WTC11 (cell line): Measurements from ENCODE around the gene GPC5. TPM values are rescaled to one million over a fixed set of nuclear protein-coding genes. Genes with fewer than 3 reads are reported as not detected.

Experiments
- ATAC-seq: fragments of 200-7000 bp; cut with Tn5 transposase; 2 replicates; pipeline ENCODE4 v1.10.0; 2021; ENCODE audit warnings: mild to moderate bottlenecking, moderate library complexity
- CTCF ChIA-PET: fragments of 300-600 bp; sonication (Branson Sonifier 250); formaldehyde crosslinking; loops from one replicate; lab custom pipeline; 2021; ENCODE audit warnings: antibody characterized with exemption; lab: Charles Lee
- POLR2A ChIA-PET: fragments of 350-600 bp; sonication (Branson Sonifier 250); formaldehyde crosslinking; loops from one replicate; lab custom pipeline; 2021; ENCODE audit warnings: antibody characterized with exemption; lab: Charles Lee
- DNase-seq: peaks from one replicate; pipeline ENCODE4 v3.0.0; 2021; ENCODE audit warnings: low spot score
- H3K27ac Mint-ChIP-seq: 2 replicates; pipeline ENCODE4 v1.8.0; 2021; ENCODE audit warnings: mixed read lengths
- H3K27me3 Mint-ChIP-seq: 2 replicates; pipeline ENCODE4 v1.8.0; 2021; ENCODE audit warnings: low read depth, mild to moderate bottlenecking, moderate library complexity, mixed read lengths
- H3K36me3 Mint-ChIP-seq: 2 replicates; pipeline ENCODE4 v1.8.0; 2021; ENCODE audit warnings: mixed read lengths
- H3K4me1 Mint-ChIP-seq: 2 replicates; pipeline ENCODE4 v1.8.0; 2022; ENCODE audit warnings: mixed read lengths
- H3K4me3 Mint-ChIP-seq: 2 replicates; pipeline ENCODE4 v1.8.0; 2021; ENCODE audit warnings: mild to moderate bottlenecking, moderate library complexity, mixed read lengths
- H3K9me3 Mint-ChIP-seq: 2 replicates; pipeline ENCODE4 v1.8.0; 2021; ENCODE audit warnings: mixed read lengths
- ATF1 ChIP-seq: sonication (generic); formaldehyde crosslinking; IDR thresholded peaks from 2 replicates; pipeline ENCODE4 v1.8.1; 2023; ENCODE audit warnings: mild to moderate bottlenecking, moderate library complexity, missing genetic modification reagents
- ATF3 ChIP-seq: sonication (generic); formaldehyde crosslinking; conservative IDR thresholded peaks from 2 replicates; pipeline ENCODE4 v1.8.1; 2022; ENCODE audit warnings: mild to moderate bottlenecking, missing genetic modification reagents
- ATF6 ChIP-seq: sonication (generic); formaldehyde crosslinking; IDR thresholded peaks from 2 replicates; pipeline ENCODE4 v1.8.1; 2023; ENCODE audit warnings: mild to moderate bottlenecking, missing genetic modification reagents
- ERG ChIP-seq: fragments of 250-450 bp; sonication (Bioruptor Pico); IDR thresholded peaks from 2 replicates; pipeline ENCODE4 v1.8.0; 2021; ENCODE audit warnings: mild to moderate bottlenecking
- GTF2I ChIP-seq: fragments of 250-450 bp; sonication (Bioruptor Pico); conservative IDR thresholded peaks from 2 replicates; pipeline ENCODE4 v1.4.0; 2021; ENCODE audit warnings: mild to moderate bottlenecking
- JUN ChIP-seq: sonication (generic); formaldehyde crosslinking; IDR thresholded peaks from 2 replicates; pipeline ENCODE4 v1.8.0; 2023; ENCODE audit warnings: mild to moderate bottlenecking, missing genetic modification reagents
- KAT7 ChIP-seq: sonication (generic); formaldehyde crosslinking; IDR thresholded peaks from 2 replicates; pipeline ENCODE4 v1.8.1; 2023; ENCODE audit warnings: missing genetic modification reagents, mild to moderate bottlenecking, borderline replicate concordance
- MLX ChIP-seq: sonication (generic); formaldehyde crosslinking; IDR thresholded peaks from 2 replicates; pipeline ENCODE4 v1.8.1; 2023; ENCODE audit warnings: mild to moderate bottlenecking, missing genetic modification reagents, moderate library complexity
- MXD4 ChIP-seq: fragments of 250-450 bp; sonication (Bioruptor Pico); IDR thresholded peaks from 2 replicates; pipeline ENCODE4 v1.8.0; 2021; ENCODE audit warnings: mild to moderate bottlenecking, moderate library complexity, borderline replicate concordance
- OVOL2 ChIP-seq: fragments of 250-450 bp; sonication (Bioruptor Pico); IDR thresholded peaks from 2 replicates; pipeline ENCODE4 v1.9.0; 2021; ENCODE audit warnings: mild to moderate bottlenecking, borderline replicate concordance
- PRRX2 ChIP-seq: fragments of 250-450 bp; sonication (Bioruptor Pico); IDR thresholded peaks from 2 replicates; pipeline ENCODE4 v1.8.0; 2021; ENCODE audit warnings: mild to moderate bottlenecking
- RELA ChIP-seq: sonication (generic); formaldehyde crosslinking; IDR thresholded peaks from 2 replicates; pipeline ENCODE4 v1.8.1; 2022; ENCODE audit warnings: missing genetic modification reagents, mild to moderate bottlenecking, borderline replicate concordance
- RORB ChIP-seq: fragments of 250-450 bp; sonication (Bioruptor Pico); IDR thresholded peaks from 2 replicates; pipeline ENCODE4 v1.9.0; 2021; ENCODE audit warnings: mild to moderate bottlenecking
- SMAD3 ChIP-seq: sonication (generic); formaldehyde crosslinking; IDR thresholded peaks from 2 replicates; pipeline ENCODE4 v1.8.0; 2022; ENCODE audit warnings: missing genetic modification reagents, mild to moderate bottlenecking, borderline replicate concordance
- SOX15 ChIP-seq: fragments of 250-450 bp; sonication (Bioruptor Pico); IDR thresholded peaks from 2 replicates; pipeline ENCODE4 v1.9.0; 2021; ENCODE audit warnings: mild to moderate bottlenecking
- SP1 ChIP-seq: sonication (generic); formaldehyde crosslinking; conservative IDR thresholded peaks from 2 replicates; pipeline ENCODE4 v1.8.1; 2022; ENCODE audit warnings: missing genetic modification reagents
- TCF7 ChIP-seq: sonication (generic); formaldehyde crosslinking; IDR thresholded peaks from 2 replicates; pipeline ENCODE4 v1.8.0; 2022; ENCODE audit warnings: mild to moderate bottlenecking, low read depth, missing genetic modification reagents, moderate library complexity
- ZBTB43 ChIP-seq: sonication (generic); formaldehyde crosslinking; IDR thresholded peaks from 2 replicates; pipeline ENCODE4 v1.8.1; 2023; ENCODE audit warnings: mild to moderate bottlenecking, missing genetic modification reagents
- ZNF281 ChIP-seq: sonication (generic); formaldehyde crosslinking; IDR thresholded peaks from 2 replicates; pipeline ENCODE4 v1.8.0; 2023; ENCODE audit warnings: mild to moderate bottlenecking, missing genetic modification reagents
- ZNF317 ChIP-seq: sonication (generic); formaldehyde crosslinking; IDR thresholded peaks from 2 replicates; pipeline ENCODE4 v1.8.1; 2023; ENCODE audit warnings: low read depth, mild to moderate bottlenecking, moderate library complexity, missing genetic modification reagents, borderline replicate concordance
- ZNF416 ChIP-seq: fragments of 250-450 bp; sonication (Bioruptor Pico); IDR thresholded peaks from 2 replicates; pipeline ENCODE4 v1.9.0; 2021; ENCODE audit warnings: mild to moderate bottlenecking, inconsistent platforms
- ZNF512 ChIP-seq: sonication (generic); formaldehyde crosslinking; IDR thresholded peaks from 2 replicates; pipeline ENCODE4 v1.8.1; 2022; ENCODE audit warnings: missing genetic modification reagents, borderline replicate concordance
- ZNF532 ChIP-seq: fragments of 250-450 bp; sonication (Bioruptor Pico); IDR thresholded peaks from 2 replicates; pipeline ENCODE4 v1.9.0; 2021; ENCODE audit warnings: mild to moderate bottlenecking, borderline replicate concordance
- ZNF671 ChIP-seq: fragments of 250-450 bp; sonication (Bioruptor Pico); IDR thresholded peaks from 2 replicates; pipeline ENCODE4 v1.8.0; 2021; ENCODE audit warnings: mild to moderate bottlenecking
- total RNA-seq: library from RNA; stranded (reverse); gene quantifications from 3 replicates; pipeline ENCODE4 v1.2.3, GENCODE V29; 2021

Gene GPC5
- total RNA-seq, 1 experiment from 2014 or later: 0.46 TPM

- TF ChIP-seq ZNF281: no peak
- no peak for TF ChIP-seq ZNF532 (CRISPR knock-in tag)
- no peak for TF ChIP-seq RELA (CRISPR knock-in tag)
- no peak for TF ChIP-seq ATF1 (CRISPR knock-in tag)
- no peak for TF ChIP-seq OVOL2 (CRISPR knock-in tag)
- no peak for TF ChIP-seq JUN (CRISPR knock-in tag)
- TF ChIP-seq RORB: no peak
- no peak for TF ChIP-seq SOX15 (CRISPR knock-in tag)
- TF ChIP-seq TCF7 (CRISPR knock-in tag): no peak
- no peak for TF ChIP-seq PRRX2
- no peak for TF ChIP-seq ERG
- TF ChIP-seq ZNF671: no peak
- TF ChIP-seq MXD4: no peak
- TF ChIP-seq, all 79 proteins: peak for 0
Observed at GRCh38 chr13:92602560-92602959, 1204.1 kb downstream of the GPC5 start (continued).

- ChIA-PET POLR2A (no interaction called here), CTCF (no interaction called here)
- H3K4me1 Mint-ChIP-seq: no peaks in the 10 kb centered on the region
- H3K4me3 Mint-ChIP-seq: no peak overlapping the region
- no peaks in the 10 kb centered on the region for H3K9me3 Mint-ChIP-seq
- ATAC-seq: no peak
- no peaks in the 10 kb centered on the region for H3K27me3 Mint-ChIP-seq
- DNase-seq: no peak
- H3K36me3 Mint-ChIP-seq: no peaks in the 10 kb centered on the region
- no peak overlapping the region for H3K27ac Mint-ChIP-seq
- no peak for TF ChIP-seq ZBTB43 (CRISPR knock-in tag)
- TF ChIP-seq KAT7 (CRISPR knock-in tag): no peak
- TF ChIP-seq SOX15 (CRISPR knock-in tag): no peak
- TF ChIP-seq SMAD3 (CRISPR knock-in tag): no peak
- no peak for TF ChIP-seq PRRX2
- no peak for TF ChIP-seq TCF7 (CRISPR knock-in tag)
- TF ChIP-seq MLX (CRISPR knock-in tag): no peak
- no peak for TF ChIP-seq SP1 (CRISPR knock-in tag)
- no peak for TF ChIP-seq GTF2I
- no peak for TF ChIP-seq ATF1 (CRISPR knock-in tag)
- no peak for TF ChIP-seq ZNF416 (CRISPR knock-in tag)
- no peak for TF ChIP-seq ATF3 (CRISPR knock-in tag)
- no peak for TF ChIP-seq ZNF512 (CRISPR knock-in tag)
- no peak for TF ChIP-seq ATF6 (CRISPR knock-in tag)
- no peak for TF ChIP-seq ZNF317 (CRISPR knock-in tag)
Observed at GRCh38 chr13:92609376-92609775, 1211.0 kb downstream of the GPC5 start.
